ENCODE measurements around the gene IPO8.

IPO8 gene

DNA sequence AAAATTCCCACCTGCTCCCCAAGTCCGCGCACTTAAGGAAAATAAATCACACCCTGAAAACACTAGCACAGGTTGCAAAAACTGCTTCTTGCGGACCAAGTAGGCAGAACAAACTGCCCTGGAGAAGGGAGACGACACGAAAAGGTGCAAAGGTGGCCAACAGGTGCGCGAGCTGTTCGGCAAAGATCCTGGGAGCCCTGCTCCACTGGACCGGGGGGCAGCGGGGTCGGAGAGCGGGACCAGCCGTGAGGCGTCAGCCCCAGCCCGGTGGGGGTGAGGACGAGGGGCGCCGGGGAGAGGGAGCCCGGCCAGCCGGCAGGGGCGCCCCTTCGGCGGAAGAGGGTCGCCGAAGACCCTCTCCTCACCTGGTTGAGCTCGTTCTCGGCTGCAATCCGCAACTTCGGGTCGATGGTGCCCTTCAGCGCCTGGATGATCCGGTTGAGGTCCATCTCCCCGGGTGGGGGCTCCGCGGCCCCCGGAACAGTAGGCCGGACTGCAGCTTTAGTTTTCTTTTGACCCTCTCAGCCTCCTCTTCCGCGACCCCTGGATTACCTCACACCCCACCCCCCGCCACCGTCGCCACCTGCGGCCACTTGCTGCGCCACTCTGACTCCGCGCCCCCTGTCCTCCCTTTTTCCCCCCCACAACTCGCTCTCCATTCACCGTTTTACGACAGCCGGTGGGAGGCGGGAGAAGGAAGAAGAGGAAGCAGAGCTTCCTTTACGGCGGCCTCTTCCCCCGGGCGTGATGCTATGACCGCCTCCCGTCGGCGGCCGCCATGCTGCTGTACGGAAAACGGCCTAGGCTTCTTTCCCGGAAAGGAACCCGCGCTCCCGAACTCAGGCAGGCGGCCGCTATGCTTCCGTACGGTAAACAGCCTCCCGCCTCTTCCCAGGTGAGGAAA, at the start of gene IPO8:
IPO8 (minus strand) TSS at position 671 of the 904 bp plus-strand sequence; CDS start at position 449, 222 bp downstream.
- peak; percentile 79 to 81 for DNase-seq (ENCODE audit: low read depth in 2 of 2)

DNA sequence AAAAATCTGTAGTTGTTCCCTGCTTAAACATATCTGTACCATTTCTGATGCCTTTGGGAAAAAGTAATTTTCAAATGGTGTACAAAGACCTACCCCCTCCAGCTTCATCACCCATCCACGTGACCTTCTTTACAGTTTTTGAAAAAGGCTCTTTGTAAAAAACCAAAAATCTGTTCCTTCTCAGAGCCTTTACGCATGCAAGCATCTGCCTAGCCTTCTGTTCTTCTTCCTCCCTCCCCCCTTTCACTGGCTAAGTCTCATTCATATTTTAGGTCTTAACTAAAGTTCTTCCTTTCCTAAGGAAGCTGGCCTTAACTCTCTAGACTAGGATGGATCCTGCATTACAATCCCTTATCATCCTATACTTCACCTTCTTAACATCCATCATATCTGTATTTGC, 48.7 kb upstream of the IPO8 start:
- no peak for DNase-seq (ENCODE audit: low read depth in 2 of 2)

DNA sequence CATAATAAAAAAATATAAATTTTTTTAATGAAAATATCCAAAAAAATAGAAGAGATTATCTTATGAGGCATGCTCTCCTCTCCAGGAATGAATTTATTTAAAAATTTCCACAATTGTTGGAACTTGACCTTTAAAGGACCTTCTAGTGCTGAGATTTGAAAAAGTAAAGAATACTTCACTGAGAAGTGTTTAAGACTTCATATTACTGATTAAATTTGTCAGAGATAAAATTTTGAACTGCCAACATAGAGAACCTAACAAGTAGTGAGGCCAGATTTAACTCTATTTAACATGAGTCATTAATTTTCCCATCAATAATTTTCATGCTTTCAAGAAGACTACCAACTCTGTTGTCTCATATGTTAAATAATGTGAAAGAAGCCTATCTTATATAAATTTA, 44.6 kb upstream of the IPO8 start:
- DNase-seq (ENCODE audit: low read depth in 2 of 2), result no peak

DNA sequence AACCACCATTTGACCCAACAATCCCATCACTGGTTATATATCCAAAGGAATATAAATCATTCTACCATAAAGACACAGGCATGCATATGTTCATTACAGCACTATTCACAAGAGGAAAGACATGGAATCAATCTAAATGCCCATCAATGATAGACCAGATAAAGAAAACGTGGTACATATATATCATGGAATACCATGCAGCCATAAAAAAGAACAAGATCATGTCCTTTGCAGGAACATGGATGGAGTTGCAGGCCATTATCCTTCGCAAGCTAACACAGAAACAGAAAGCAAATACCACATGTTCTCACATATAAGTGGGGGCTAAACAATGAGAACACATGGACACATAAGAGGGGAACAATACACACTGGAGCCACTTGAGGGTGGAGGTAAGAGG, 43.4 kb upstream of the IPO8 start:
- no peak for DNase-seq (ENCODE audit: low read depth in 2 of 2)

DNA sequence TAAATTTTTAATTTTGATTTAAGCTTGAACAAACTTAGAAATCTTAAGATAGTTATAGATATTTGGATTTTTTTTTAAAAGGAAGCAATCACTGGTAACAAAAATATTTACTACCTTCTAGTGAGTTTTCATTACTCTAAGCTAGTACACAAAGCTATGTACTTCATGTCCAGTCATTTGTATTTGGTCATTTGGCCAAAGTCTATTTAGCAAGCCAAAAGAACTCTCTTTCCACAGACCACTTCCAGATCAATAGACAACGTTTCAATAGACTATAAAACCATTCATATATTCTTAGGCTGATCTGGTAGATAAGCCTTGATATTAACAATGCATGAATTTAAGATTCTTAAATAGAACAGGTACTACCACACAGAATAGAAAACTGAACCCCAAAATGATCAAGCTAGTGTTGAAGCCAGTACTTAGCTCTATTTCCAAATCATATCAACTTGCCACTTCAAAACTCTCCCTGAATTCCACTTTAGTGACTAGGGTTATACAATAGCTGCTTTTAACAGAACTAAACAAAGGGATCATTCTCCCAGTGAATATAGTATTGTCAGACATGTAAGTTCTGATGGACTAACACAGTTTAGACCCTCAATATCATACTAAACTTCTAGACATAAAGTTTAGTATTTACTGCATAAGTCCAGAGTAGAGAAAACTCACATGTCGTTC, 37.4 kb upstream of the IPO8 start:
- DNase-seq (ENCODE audit: low read depth in 2 of 2), result no peak

DNA sequence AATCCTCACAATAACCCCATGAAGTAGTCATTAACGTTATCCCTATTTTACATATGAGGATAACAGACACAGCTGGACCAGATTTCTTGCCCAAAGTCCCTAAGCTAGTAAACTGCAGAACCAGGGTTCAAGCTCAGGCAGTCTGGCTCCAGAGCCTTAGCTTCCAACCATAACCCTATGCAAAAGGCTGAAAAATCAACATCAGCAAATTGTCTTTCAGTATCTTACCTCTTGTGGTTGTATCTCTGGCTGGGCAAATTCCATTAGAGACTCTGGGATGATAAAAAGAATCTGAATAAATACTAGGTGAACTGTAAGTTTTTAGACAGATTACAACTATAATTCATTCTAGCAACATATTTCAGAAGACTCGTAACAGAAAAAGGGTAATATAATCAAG, 34.3 kb upstream of the IPO8 start:
- no peak for DNase-seq (ENCODE audit: low read depth in 2 of 2)

DNA sequence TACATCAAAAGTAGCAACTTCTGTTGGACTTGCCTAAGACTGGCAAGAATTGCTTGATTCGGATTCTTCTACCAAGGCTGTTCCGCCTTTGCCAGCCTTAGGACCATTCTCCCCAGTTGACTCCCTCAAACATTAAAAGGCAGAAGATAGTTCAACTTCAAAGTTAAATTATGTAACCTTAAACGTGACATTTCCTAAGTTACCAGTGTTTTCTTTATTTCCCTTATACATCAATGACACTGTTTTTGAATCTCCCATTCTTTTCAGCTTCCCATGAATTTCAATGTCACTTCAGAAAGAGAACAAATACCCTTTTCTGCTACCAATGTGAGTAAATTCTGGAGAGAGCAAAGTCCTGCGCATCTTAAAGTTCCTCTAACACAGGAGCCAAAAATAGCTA, 33.9 kb upstream of the IPO8 start:
- DNase-seq (ENCODE audit: low read depth in 2 of 2), result no peak

DNA sequence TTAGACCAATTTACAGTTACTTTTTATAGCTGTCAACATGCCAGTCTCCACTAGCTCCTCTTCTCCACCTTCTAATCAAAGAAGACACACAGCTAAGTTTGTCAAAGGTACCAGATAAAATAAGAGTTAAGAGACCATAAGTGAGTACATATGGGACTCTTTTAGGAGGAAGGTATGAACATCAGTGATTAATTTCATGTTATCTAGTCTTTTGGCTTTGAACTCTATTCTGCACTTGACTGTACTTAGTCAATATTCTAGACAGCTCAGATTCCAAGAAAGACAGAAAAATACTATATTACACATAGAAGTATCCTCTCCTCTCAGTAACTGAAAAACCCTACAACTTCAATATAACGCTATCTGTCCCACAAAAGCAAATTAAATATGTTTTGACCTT, 31.0 kb upstream of the IPO8 start:
- no peak for DNase-seq (ENCODE audit: low read depth in 2 of 2)

DNA sequence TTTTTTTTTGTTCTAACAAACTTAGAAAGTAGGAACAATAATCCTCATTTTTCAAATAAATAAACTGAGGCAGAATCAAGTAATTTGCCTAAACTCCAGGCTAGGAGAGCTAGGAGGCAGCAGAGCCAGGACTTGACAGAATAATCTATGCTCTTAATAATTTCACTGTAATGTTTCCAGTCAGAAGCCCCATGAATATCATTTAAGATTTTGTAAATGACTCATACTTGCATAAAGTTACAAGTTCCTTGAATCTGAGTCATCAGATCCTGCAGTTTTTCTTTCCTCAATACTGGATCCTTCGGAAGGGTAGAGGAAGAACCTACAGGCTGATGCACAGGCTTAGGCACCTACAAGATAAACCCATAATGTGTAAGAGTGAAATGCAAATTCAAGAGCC, 30.1 kb upstream of the IPO8 start:
- no peak for DNase-seq (ENCODE audit: low read depth in 2 of 2)

DNA sequence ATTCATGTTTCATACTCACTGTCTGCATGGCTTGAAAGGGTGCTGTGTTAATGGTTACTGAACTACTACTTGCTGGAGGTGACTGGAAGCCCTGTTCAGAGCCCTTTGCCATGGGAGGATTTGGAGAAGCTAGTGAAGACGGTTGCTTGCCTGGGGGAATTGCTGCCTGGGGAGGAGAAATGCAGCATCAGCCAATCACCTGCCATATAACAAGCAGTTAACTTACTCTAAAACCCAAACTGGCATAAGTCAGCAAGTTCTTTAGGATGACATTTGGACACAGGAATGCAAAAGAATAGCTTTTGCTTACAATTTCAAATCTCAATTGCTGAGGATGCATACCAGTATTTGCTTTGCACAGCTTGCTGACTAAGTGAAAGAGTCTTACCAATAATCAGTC, 23.4 kb upstream of the IPO8 start:
- no peak for DNase-seq (ENCODE audit: low read depth in 2 of 2)

DNA sequence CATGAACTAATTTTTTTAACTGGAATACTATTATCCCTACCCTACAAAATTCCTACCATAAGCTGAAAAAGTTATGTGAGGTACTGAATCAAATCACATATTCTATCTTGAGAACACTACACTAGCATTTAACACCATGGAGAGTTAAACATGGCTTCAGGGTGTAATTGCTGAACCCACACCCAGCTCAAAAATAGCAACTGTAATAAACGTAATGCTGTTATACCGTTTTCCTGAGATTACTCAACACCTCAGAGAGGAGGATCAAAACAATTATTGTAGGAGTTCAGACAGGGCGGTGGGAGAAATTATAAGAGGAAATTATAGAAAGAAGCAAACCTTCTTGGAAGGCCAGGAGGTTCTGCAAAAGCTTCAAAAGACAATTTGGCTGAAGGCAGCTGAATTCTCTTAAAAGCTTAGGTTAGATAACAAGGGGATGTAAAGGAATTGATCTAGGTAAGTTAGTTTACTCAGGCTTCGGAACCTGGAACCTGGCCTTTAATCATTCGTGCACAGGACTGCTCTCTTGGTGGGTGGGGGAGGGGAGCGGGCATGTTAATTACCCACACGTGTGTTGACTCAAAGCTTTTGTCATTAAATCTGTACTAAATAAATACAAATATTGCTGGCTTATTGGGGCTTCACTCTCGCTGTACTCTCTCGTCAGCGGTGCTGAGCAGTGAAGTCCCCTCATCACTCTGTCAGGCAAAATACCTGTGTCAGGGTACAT, 12.1 kb upstream of the IPO8 start:
- DNase-seq (ENCODE audit: low read depth in 2 of 2), result no peak

DNA sequence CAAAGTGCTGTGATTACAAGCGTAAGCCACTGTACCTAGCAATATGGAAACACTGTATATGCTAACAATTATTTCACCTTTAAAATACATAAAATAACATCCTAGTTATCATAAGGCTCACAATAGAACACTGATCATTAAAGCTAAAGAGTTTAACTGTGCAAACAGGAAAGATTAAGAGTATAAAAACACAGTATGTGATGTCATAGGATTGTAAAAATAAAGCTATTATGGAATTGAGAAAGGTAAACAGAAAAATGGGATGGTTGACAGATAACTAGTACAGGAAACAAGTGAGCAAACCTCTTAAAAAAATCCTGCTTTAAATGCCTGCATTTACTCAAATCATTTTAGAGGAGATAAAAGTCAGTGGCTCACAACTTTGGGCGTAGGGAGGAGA, 10.8 kb upstream of the IPO8 start:
- DNase-seq (ENCODE audit: low read depth in 2 of 2), result no peak

DNA sequence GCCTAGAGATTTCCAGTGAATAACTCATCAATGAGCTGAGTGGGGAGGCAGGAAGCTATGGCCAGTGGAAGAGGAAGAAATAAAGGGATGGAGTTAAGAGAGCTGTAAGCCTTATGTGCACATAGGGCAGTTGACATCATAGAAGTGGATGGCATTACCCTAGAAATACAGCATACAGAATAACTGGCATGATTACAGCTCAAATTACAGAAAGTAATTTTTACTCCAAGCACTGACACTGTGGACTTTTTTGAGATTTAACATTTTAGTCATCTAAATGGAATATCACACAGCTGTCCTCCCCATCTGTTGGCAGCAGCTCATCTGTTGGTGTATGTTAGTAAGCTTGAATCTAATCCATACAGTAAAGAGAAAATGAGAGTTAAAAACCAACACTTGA, 5.4 kb upstream of the IPO8 start:
- DNase-seq (ENCODE audit: low read depth in 2 of 2), result no peak

DNA sequence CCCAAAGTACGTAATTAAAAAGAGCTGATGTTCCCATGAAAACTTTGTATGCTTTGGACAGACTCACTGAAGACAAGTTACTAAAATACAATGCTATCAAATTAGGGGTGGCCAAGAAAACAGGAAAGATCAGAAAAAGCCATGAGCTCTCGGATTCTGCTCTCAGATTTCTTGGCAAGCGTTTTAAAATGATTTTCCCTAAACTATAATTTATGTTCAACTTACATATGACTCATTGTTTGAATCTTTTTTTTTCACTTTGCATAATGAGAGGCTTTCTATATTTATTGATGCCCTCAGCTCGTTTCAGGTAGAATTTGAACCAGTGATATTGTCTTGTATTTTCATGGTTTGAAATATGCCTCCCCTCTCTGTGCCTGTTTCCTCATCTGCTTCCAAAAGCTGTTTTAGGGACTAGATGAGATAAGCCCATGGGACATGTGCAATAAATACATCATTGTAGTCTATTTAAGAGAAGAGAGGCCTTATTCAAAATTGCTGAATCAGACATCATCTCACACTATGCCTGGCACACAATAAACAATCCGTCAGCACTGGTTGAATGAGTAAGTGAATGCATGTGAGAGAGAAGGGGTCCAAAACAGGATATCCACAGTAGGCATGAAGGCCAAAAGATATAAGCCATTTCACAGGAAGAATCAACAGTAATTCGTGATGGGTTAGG, 4.7 kb upstream of the IPO8 start:
- no peak for DNase-seq (ENCODE audit: low read depth in 2 of 2)

DNA sequence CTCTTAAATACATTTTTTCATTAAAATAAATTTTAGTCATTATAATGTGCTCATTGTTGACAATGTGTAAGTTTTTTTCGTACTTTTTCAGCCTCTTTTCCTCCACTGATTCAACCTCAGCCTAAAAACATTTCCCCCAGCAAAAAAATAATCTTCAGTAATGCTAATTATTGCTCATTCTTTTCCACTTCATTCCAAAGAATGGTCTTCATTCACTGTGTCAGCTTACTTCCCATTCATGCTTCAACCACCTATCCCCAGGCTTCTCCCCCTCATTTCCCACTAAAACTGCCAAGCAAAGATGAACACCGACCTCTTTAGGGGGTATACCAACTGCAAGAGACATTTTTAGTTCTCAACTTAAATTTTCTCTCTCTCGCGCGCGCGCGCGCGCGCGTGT, 2.7 kb upstream of the IPO8 start:
- DNase-seq (ENCODE audit: low read depth in 2 of 2), result no peak

DNA sequence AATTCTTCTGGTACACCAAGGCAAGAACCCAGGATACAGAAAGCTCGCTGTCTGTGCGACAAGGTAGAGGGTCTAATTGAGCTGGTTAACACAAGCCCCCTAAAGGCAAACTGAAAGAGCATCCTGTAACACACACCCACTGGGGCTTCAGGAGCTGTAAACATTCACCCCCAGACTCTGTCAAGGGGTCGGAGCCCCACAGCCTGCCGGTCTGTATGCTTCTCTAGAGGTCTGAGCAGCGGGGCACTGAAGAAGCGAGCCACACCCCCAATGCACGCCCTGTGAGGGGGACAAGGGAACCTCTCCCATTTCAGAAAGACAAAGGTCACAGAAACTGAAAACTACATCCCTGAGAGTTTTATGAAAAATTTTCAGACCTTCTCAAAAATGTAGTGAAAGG, 1.3 kb upstream of the IPO8 start:
- no peak for DNase-seq (ENCODE audit: low read depth in 2 of 2)

DNA sequence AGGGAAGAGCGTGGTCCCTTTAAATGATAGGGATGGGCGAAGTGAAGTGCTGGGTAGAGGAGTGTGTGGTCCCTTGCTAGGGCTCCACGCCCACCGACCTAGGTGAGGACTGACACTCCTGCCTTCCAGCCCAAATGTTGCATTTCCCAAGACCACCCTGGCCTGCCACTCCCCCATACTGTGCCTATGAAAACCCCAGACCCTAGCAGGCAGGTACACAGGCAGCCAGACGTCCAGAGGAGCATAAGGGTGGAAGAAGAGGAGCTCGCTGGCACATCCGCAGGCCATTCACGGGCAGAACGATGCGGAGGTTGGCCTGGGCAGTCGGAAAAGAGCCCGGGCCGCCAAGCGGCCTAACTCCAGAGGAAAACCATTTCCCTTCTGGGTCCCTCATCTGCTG, 817 bp upstream of the IPO8 start:
- no peak for DNase-seq (ENCODE audit: low read depth in 2 of 2)

DNA sequence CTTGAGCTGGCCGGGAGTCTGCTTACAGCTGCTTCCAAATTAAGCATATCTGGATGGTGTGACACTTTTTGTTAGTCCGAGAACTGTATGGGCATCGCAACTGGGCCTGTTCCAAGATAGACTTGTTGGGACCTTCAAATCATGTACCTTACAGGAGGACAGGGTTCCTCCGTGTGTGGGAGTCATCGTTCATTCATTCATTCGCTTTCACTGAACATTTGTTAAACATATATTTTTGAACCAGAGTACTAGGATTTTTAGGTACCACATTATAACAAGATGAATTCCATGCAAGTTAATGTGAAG, 387 bp upstream of the IPO8 start:
- no peak for DNase-seq (ENCODE audit: low read depth in 2 of 2)

DNA sequence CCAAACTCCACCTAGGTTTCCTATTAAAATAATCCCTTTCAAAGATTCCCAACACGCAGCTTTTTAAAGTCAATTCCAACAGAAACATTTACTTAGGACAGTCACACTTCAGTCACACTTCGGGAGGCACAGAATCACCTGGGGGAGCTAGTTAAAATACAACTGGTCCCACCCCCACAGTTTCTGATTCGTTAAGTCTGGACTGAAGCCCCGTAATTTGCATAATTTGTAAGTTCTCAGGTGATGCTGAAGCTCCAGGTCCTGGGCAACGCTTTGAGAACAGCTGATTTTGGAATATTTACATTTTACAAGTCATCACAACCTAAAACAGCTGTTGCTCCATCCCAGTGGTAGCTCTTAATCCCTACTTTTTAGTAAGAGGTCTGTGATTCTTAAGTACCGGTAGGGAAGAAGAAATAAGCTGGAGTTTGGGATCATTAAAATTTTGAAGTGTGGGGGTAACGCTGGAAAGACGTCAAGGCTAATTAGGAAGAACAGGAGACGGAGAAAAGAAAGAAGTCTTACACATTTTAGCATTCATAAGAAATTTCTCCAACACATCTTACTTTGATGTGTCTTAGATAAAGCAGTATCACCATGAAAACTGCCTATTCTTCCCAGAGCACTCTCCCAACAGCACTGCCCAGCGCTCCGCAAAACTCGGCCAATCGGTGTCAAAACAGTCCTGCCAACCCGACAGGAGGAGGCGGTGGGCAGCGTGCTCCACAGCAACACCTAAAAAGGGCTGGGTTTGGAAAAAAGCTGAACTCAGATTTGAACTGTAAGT, 1.1 kb downstream of the IPO8 start:
- DNase-seq (ENCODE audit: low read depth in 2 of 2), result no peak

DNA sequence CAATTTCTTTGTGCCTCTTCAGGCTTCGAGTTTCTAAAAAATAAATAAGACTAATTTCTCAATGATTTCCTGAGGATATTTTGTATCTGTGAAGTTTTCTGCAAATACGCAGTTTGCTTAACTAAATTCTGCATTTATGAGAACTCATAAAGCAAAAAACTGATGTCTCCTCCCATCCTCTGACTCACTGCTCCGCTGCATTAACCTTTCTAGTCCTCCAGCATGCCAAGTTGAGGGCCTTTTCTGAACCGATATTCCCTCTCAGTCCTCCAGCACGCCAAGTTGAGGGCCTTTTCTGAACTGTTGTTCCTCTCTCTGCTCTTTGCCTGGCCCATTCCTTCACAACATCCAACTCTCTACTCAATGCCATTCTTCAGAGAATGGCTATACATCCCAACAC, 3.2 kb downstream of the IPO8 start:
- DNase-seq (ENCODE audit: low read depth in 2 of 2), result no peak

DNA sequence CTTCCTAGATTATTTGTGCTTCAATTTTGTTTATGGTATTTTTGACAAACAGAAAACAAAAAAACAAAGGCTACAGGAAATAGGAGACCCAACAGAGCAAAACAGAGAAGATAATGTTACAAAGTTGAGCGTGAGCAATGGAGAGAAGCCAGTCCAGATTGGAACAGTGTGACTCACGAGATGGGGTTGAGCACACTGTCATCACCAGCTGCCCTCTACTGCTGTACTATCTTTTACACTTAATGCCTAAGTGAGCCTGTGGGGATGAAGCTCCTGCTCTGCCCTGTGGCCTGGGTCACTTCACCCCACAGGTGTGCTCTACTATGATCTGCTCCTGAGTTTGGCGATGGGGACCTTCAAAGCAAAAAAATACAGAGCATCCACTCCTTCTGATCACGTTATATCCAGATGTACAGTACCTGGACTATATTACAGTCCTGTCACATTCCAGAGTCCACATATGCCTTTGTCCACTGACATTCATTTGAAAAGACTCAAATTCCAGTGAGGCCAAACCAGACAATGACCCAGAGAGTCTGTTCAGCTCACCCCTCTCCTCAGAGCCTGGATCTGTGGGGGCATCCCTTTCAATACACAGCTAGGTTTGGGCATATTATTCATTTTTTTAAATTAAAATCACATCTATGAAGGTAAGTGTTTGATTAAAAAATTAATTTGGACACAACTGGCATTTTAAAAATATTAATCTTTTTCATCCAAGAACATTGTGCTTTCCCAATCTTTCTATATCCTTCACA, 4.4 kb downstream of the IPO8 start:
- DNase-seq (ENCODE audit: low read depth in 2 of 2), result no peak
